Fibroblast of skin of right biceps (primary cell): ENCODE data around the gene SSX4.
"Not testable (repeated sequence)": the region's sequence is repeated elsewhere in the genome, so short reads cannot be mapped to it uniquely, and the experiment has no call there.

ENCODE experiments used
- DNase-seq: peaks from one replicate; pipeline ENCODE4 v3.0.0-alpha.2; 2013

Gene SSX4, protein sequence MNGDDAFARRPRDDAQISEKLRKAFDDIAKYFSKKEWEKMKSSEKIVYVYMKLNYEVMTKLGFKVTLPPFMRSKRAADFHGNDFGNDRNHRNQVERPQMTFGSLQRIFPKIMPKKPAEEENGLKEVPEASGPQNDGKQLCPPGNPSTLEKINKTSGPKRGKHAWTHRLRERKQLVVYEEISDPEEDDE

DNA sequence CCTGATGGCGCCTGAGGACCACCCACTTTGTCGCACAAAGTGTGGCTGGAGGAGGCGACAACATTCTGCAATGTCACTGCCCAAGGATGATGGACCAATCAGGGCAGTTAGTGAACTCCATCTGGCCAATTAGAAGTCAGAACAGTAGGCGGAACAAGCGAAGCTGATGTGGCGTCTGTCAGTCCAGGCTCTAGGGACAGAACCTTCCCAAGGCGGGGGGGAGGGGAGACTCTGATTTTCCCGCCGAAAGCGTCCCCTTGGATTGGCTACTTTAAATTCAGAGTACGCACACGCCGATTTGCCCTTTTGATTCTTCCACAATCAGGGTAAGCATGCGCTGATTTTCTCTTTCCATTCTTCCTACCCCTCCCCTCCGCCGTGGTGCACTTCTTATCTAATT lies at the start of gene SSX4:
Gene SSX4 (plus strand): TSS at position 301 of the 400 bp plus-strand sequence. CDS start 515 bp downstream, outside the sequence.
- DNase-seq = not testable (repeated sequence)

GRCh38 chrX:48346059-48346458 lies 37.3 kb upstream of the SSX4 start:
- not testable (repeated sequence) for DNase-seq

DNA sequence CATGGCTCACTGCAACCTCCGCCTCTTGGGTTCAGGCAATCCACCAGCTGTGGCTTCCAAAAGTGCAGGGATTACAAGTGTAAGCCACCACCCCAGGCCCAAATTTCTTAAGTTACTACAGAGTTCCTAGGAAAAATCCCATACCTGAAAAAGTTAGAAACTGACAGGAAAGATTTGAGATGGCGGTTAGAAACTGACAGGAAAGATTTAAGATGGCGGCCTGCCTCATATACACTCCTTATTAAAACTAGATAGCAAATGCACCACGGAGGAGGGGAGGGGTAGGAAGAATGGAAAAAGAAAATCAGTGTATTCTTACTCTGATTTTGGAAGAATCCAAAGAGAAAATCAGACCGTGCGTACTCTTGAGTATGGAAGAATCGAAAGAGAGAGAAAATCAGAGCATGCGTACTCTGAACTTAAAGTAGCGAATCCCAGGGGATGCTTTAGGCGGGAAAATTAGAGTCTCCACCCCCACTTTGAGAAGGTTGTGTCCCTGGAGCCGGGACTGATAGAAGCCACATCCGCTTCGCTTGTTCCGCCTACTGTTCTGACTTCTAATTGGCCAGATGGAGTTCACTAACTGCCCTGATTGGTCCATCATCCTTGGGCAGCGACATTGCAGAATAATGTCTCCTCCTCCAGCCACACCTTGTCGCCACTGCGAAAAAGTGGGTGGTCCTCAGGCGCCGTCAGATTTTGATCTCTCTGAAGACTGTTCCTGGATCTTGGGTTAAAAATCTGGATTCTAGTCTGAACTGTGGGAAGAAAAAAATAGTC lies 26.8 kb upstream of the SSX4 start, which contains the start of gene SSX3:
Gene SSX3 (minus strand): TSS at position 389 of the 780 bp plus-strand sequence. CDS start 1,454 bp downstream, outside the sequence.
- DNase-seq = not testable (repeated sequence)

DNA sequence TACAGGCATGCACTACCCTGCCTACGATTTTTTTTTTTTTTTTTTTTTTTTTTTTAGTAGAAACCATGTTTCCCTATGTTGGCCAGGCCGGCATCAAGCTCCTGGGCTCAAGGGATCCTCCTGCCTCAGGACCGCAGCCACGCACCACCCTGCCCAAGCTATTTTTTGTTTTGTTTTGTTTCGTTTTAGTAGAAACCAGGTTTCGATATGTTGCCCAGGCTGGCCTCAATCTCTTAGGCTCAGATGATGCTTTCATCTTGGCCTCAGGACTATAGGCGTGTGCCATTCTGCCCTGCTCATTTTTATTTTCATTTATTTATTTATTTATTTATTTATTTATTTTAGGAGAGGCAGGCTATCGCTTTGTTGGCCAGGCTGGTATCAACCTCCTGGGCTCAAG lies 25.7 kb upstream of the SSX4 start:
- DNase-seq = no peak

DNA sequence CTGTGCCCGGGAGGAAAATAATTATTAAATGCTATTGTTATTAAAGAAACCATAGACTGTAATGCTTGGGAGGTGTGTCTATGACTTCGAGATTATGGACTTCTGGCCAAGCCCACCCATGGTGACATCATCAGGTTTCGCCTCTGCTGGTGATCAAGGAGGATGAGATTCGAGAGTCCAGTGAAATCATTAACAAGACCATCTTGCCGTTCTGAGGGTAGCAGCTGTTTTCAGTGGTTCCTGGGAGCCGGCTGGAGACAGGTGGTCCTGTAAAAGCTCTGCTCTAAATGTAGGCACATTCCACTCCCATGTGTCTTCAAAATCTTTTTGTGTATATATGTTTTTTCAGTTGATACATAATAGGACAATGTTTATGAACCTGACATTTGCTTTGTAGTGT lies 24.1 kb upstream of the SSX4 start:
- not testable (repeated sequence) for DNase-seq

DNA sequence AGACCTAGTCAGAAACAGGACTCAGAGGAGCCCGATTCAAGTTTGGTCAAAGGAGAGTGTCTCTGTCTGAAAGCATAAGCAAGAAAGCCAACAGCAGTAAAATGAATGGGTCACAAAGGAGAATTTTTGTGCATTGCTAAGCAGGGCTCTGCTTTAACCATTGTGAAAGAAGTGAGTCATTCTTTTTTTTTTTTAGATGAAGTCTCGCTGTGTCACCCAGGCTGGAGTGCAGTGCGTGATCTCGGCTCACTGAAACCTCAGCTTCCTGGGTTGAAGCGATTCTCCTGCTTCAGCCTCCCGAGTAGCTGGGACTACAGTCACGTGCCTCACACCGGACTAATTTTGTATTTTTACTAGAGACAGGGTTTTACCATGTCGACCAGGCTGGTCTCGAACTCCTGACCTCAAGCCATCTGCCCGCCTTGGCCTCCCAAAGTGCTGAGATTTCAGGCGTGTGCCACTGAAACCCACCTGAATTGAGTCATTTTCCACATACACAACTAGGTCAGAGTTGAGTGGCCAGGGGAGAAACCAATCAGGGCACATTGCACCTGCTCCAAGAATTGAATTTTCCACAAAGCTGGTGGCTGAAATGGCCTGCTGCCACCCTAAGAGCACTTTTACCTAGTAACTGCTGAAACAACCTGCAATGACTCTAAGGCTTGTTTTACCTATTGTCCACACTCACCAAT lies 15.5 kb upstream of the SSX4 start:
- DNase-seq = not testable (repeated sequence)

DNA sequence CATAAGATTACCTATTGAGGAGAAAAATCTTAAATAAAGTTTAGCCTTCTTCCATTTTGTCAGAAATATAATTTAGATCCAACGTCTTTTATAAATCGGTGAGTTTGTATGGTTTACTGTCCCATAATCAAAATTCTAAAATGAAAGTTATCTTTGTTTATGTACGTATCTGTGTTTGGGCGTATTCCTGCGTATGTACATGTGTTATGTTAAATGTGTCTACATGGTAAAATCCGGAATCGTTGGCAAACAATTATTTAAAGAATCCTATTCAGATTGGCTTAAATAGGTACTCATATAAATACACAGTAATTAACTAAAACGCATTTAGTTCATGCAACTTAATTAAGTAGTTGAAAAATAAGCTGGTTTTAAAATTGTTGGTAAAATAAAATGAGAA lies 12.9 kb upstream of the SSX4 start:
- DNase-seq = not testable (repeated sequence)

GRCh38 chrX:48396931-48397330 lies 13.6 kb downstream of the SSX4 start:
- not testable (repeated sequence) for DNase-seq

DNA sequence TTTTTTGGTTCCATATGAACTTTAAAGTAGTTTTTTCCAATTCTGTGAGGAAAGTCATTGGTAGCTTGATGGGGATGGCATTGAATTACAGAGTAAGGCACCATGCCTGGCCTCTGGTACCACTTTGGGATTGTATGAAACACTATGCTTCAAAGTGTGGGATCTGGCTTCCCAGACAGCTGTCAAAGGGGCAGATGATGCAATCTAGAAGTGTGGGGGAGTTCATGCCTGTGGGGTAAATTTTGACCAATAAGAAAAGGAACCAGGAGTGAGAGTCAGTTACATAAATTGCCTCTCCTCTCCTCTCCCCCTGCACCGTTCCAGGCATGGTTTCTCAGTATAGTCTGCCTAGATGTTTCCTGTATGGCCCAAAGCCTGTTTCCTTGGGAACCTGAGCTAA lies 14.5 kb downstream of the SSX4 start:
- not testable (repeated sequence) for DNase-seq

GRCh38 chrX:48411860-48412259 lies 28.5 kb downstream of the SSX4 start, which contains the start of gene SSX4B:
TSS of gene SSX4B (minus strand) at chrX:48411960. CDS start at chrX:48411372, 588 bp downstream.
- not testable (repeated sequence) for DNase-seq

DNA sequence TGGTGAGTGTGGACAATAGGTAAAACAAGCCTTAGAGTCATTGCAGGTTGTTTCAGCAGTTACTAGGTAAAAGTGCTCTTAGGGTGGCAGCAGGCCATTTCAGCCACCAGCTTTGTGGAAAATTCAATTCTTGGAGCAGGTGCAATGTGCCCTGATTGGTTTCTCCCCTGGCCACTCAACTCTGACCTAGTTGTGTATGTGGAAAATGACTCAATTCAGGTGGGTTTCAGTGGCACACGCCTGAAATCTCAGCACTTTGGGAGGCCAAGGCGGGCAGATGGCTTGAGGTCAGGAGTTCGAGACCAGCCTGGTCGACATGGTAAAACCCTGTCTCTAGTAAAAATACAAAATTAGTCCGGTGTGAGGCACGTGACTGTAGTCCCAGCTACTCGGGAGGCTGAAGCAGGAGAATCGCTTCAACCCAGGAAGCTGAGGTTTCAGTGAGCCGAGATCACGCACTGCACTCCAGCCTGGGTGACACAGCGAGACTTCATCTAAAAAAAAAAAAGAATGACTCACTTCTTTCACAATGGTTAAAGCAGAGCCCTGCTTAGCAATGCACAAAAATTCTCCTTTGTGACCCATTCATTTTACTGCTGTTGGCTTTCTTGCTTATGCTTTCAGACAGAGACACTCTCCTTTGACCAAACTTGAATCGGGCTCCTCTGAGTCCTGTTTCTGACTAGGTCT lies 43.8 kb downstream of the SSX4 start:
- DNase-seq = not testable (repeated sequence)

GRCh38 chrX:48429606-48430005 lies 46.3 kb downstream of the SSX4 start:
- DNase-seq = not testable (repeated sequence)

DNA sequence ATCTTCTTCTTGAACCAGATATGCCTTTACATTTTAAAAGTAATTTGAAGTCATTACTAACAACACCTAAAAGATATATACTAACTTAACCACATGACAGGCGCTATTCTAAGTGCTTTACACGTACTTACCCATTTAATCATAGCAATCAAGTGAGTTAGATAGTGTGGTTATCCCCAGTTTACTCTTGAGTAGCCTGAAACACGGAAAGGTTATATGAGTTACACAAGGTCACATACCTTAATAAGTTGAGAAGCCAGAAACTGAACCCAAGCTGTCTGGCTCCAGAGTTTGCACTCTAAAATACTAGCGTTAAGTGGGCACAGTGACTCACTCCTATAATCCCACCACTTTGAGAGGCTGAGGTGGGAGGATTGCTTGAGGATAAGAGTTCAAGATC lies 46.8 kb downstream of the SSX4 start:
- DNase-seq = not testable (repeated sequence)

DNA sequence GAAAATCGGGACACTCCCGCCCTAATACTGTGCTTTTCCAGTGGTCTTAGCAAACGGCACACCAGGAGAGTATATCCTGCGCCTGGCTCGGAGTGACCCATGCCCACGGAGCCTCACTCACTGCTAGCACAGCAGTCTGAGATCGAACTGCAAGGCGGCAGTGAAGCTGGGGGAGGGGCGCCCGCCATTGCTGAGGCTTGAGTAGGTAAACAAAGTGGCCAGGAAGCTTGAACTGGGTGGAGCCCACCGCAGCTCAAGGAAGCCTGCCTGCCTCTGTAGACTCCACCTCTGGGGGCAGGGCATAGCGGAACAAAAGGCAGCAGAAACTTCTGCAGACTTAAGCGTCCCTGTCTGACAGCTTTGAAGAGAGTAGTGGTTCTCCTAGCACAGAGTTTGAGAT lies 50.4 kb downstream of the SSX4 start:
- DNase-seq = not testable (repeated sequence)
